Liver (tissue), 4 donors: ENCODE results near the gene FAM53C. TPM values are rescaled to one million over a fixed set of nuclear protein-coding genes. Genes with fewer than 3 reads are reported as not detected.

Source experiments
- polyA plus RNA-seq, 2 donors: library from polyadenylated mRNA; stranded (reverse) in 1 of 2; unstranded in 1 of 2; fragments of 200-250 nt in 1 of 2; fragments of >200 nt in 1 of 2; fragmentation: Nextera tagmentation in 1 of 2; extraction: Ambion mirVana in 1 of 2; gene quantifications; one replicate each; pipeline versions ENCODE4 v1.2.1 to v1.2.3, GENCODE V29; 2013 to 2015
- total RNA-seq, 2 donors: library from RNA; depleted of rRNA; stranded (reverse); fragments of >200 nt; gene quantifications; one replicate each; pipeline ENCODE4 v1.2.3, GENCODE V29; 2014
- donor health status: healthy.
- donor health status: healthy.
- donor health status: healthy.

Gene FAM53C
- total and polyA plus RNA-seq, 4 donors: 4.2 to 16.9 (median 8.9) TPM

Other genes with a start within 250 kb of the FAM53C start
- under 1 TPM; 0.09 to 0.50 TPM for gene NME5, start 198.8 kb upstream of the FAM53C start, total RNA-seq
- gene NME5, start 198.8 kb upstream of the FAM53C start, polyA plus RNA-seq: 1 to 10 TPM in 1 of 2 donors, under 1 TPM in 1; 0.30 to 1.3 TPM
- gene BRD8, start 159.6 kb upstream of the FAM53C start, total RNA-seq: 10 to 100 TPM; 30.7 to 34.5 TPM
- 10 to 100 TPM; 14.8 to 28.5 TPM for gene BRD8, start 159.6 kb upstream of the FAM53C start, polyA plus RNA-seq
- gene KIF20A, start 159.2 kb upstream of the FAM53C start, total RNA-seq: 10 to 100 TPM in 1 of 2 donors, under 1 TPM in 1; 0.42 to 32.3 TPM
- 1 to 10 TPM in 1 of 2 donors, under 1 TPM in 1; 0.33 to 2.5 TPM for gene KIF20A, start 159.2 kb upstream of the FAM53C start, polyA plus RNA-seq
- 10 to 100 TPM; 15.7 to 23.8 TPM for gene CDC23, start 124.9 kb upstream of the FAM53C start, total RNA-seq
- gene CDC23, start 124.9 kb upstream of the FAM53C start, polyA plus RNA-seq: 10 to 100 TPM; 10.5 to 12.6 TPM
- 1 to 10 TPM in 1 of 2 donors, under 1 TPM in 1; 0.50 to 1.9 TPM for gene GFRA3, start 63.6 kb upstream of the FAM53C start, total RNA-seq
- gene GFRA3, start 63.6 kb upstream of the FAM53C start, polyA plus RNA-seq: under 1 TPM; 0.18 to 0.22 TPM
- gene CDC25C, start 6.5 kb upstream of the FAM53C start, total RNA-seq: 1 to 10 TPM in 1 of 2 donors, not detected in 1; 6.9 TPM
- gene CDC25C, start 6.5 kb upstream of the FAM53C start, polyA plus RNA-seq: under 1 TPM; 0.49 to 0.59 TPM
- 10 to 100 TPM; 29.2 to 39.6 TPM for gene KDM3B, start 14.4 kb downstream of the FAM53C start, total RNA-seq
- gene KDM3B, start 14.4 kb downstream of the FAM53C start, polyA plus RNA-seq: 1 to 10 TPM; 6.8 to 8.4 TPM
- gene REEP2, start 100.8 kb downstream of the FAM53C start, total RNA-seq: under 1 TPM; 0.08 to 0.28 TPM
- gene REEP2, start 100.8 kb downstream of the FAM53C start, polyA plus RNA-seq: under 1 TPM in 1 of 2 donors, not detected in 1; 0.12 TPM
- gene EGR1, start 127.2 kb downstream of the FAM53C start, total RNA-seq: 1 to 10 TPM; 1.4 to 6.1 TPM
- gene EGR1, start 127.2 kb downstream of the FAM53C start, polyA plus RNA-seq: 10 to 100 TPM; 20.1 to 88.7 TPM
- gene ETF1, start 205.0 kb downstream of the FAM53C start, total RNA-seq: 10 to 100 TPM; 37.7 to 39.7 TPM
- gene ETF1, start 205.0 kb downstream of the FAM53C start, polyA plus RNA-seq: 10 to 100 TPM; 21.7 to 24.5 TPM
- 100 to 1,000 TPM; 221 to 378 TPM for gene HSPA9, start 237.1 kb downstream of the FAM53C start, total RNA-seq
- gene HSPA9, start 237.1 kb downstream of the FAM53C start, polyA plus RNA-seq: 100 to 1,000 TPM; 228 to 248 TPM